Measurements from ENCODE around the gene SCAND1. TPM values are rescaled to one million over a fixed set of nuclear protein-coding genes. Genes with fewer than 3 reads are reported as not detected.
A peak's percentile ranks its signal among the peaks of the same experiment; 100 is the strongest.
"Not testable (repeated sequence)": the region's sequence is repeated elsewhere in the genome, so short reads cannot be mapped to it uniquely, and the experiment has no call there.

SCAND1 gene
- total RNA-seq, 1 donor from 2014 or later: 31.9 TPM

DNA sequence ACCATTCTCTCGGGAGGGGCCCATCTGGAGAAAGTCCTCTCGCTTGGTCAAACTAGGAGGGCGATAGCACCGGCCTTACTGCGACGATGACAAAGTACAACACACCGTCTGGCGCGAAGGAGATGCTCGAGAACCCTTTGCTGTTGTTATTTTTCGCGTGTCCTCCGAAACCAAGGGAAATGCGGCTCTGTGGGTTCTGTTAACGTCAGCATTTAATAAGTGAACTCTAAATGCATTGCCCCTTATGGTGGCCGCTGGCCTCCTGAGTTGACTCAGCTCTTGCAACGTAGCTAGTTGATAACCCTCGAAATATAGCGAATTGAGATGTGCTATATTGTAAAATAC, 577 bp upstream of the SCAND1 start:
- FAIRE-seq (no peak), DNase-seq (ENCODE audit: low read depth) (peak; percentile 44)
- TF ChIP-seq, protein P1, sequence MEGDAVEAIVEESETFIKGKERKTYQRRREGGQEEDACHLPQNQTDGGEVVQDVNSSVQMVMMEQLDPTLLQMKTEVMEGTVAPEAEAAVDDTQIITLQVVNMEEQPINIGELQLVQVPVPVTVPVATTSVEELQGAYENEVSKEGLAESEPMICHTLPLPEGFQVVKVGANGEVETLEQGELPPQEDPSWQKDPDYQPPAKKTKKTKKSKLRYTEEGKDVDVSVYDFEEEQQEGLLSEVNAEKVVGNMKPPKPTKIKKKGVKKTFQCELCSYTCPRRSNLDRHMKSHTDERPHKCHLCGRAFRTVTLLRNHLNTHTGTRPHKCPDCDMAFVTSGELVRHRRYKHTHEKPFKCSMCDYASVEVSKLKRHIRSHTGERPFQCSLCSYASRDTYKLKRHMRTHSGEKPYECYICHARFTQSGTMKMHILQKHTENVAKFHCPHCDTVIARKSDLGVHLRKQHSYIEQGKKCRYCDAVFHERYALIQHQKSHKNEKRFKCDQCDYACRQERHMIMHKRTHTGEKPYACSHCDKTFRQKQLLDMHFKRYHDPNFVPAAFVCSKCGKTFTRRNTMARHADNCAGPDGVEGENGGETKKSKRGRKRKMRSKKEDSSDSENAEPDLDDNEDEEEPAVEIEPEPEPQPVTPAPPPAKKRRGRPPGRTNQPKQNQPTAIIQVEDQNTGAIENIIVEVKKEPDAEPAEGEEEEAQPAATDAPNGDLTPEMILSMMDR (IDR thresholded peaks at IDR 0.05; ENCODE audit: insufficient read depth, low read length, severe bottlenecking): no peak
- Histone ChIP-seq H3K27me3 (ENCODE audit: control insufficient read depth, insufficient read depth, low read length) (no peaks in the 10 kb centered on the region), H3K36me3 (ENCODE audit: control insufficient read depth, insufficient read depth, low read length) (no peaks in the 10 kb centered on the region), H3K4me3 (ENCODE audit: low read depth, low read length) (peak overlapping the region; percentile 85)

DNA sequence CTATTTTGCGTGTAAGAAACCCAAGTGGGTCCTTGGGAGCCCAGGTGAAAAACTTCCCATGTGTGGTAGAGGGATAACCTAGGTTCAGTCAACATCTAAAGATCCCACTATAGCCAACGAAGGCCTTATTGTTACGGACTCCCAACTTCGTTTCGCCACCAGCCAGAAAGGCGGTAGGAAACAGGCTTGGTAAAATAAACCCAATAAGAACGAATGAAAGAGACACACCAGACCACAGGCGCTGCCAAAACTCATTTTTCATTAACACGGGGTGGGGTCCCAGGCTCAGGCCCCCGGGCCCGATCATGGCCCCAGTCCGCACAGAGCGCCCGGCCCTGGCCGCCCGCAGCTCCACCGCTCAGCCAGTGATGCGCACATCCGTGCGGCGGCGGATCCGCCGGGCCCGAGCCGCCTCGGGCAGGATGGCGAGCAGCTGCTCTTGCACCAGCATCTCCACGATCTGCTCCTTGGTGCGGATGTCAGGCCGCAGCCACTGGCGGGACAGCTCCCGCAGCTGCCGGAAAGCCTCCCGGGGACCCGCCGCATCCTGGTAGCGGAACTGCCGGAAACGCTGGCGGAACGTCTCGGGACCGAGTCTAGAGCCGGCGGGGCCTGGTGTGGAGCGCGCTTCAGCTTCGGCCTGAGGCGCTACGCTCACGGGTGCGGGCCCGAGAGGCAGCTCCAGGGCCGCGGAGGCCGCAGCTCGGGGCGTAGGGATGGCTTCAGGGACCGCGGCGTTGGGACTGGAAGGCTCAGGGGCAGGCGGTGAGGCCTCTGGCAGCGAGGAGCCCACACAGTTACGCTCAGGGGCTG, 709 bp downstream of the SCAND1 start:
- FAIRE-seq (no peak), DNase-seq (ENCODE audit: low read depth) (peak; percentile 19)
- no peaks in the 10 kb centered on the region for H3K36me3 ChIP-seq (ENCODE audit: control insufficient read depth, insufficient read depth, low read length)
- peak overlapping the region; percentile 85 for H3K4me3 ChIP-seq (ENCODE audit: low read depth, low read length)
- TF ChIP-seq, protein P1 (IDR thresholded peaks at IDR 0.05; ENCODE audit: insufficient read depth, low read length, severe bottlenecking): no peak
- H3K27me3 ChIP-seq (ENCODE audit: control insufficient read depth, insufficient read depth, low read length): no peaks in the 10 kb centered on the region

- DNase-seq (ENCODE audit: low read depth) (peak; percentile 27), FAIRE-seq (no peak)
- TF ChIP-seq, protein P1 (IDR thresholded peaks at IDR 0.05; ENCODE audit: insufficient read depth, low read length, severe bottlenecking): no peak
- Histone ChIP-seq H3K27me3 (ENCODE audit: control insufficient read depth, insufficient read depth, low read length) (no peaks in the 10 kb centered on the region), H3K36me3 (ENCODE audit: control insufficient read depth, insufficient read depth, low read length) (peaks cover 2% of the 10 kb centered on the region), H3K4me3 (ENCODE audit: low read depth, low read length) (peak overlapping the region; percentile 85)
Measured at GRCh38 chr20:35952480-35953386, 1.6 kb downstream of the SCAND1 start.

GRCh38 chr20:35952080-35952479, 2.2 kb downstream of the SCAND1 start:
- not testable (repeated sequence) for H3K36me3 ChIP-seq (ENCODE audit: control insufficient read depth, insufficient read depth, low read length); H3K4me3 ChIP-seq (ENCODE audit: low read depth, low read length); FAIRE-seq; H3K27me3 ChIP-seq (ENCODE audit: control insufficient read depth, insufficient read depth, low read length); DNase-seq (ENCODE audit: low read depth)

GRCh38 chr20:35950093-35950492, 4.2 kb downstream of the SCAND1 start:
- Histone ChIP-seq H3K27me3 (ENCODE audit: control insufficient read depth, insufficient read depth, low read length) (no peaks in the 10 kb centered on the region), H3K36me3 (ENCODE audit: control insufficient read depth, insufficient read depth, low read length) (peaks cover 2% of the 10 kb centered on the region), H3K4me3 (ENCODE audit: low read depth, low read length) (no peak overlapping the region)
- DNase-seq (ENCODE audit: low read depth) (no peak), FAIRE-seq (no peak)
- TF ChIP-seq, protein P1 (IDR thresholded peaks at IDR 0.05; ENCODE audit: insufficient read depth, low read length, severe bottlenecking): no peak

- no peaks in the 10 kb centered on the region for H3K27me3 ChIP-seq (ENCODE audit: control insufficient read depth, insufficient read depth, low read length)
- no peak overlapping the region for H3K4me3 ChIP-seq (ENCODE audit: low read depth, low read length)
- DNase-seq (ENCODE audit: low read depth) (no peak), FAIRE-seq (no peak)
- TF ChIP-seq, protein P1 (IDR thresholded peaks at IDR 0.05; ENCODE audit: insufficient read depth, low read length, severe bottlenecking): no peak
- H3K36me3 ChIP-seq (ENCODE audit: control insufficient read depth, insufficient read depth, low read length): peaks cover 2% of the 10 kb centered on the region
Measured at GRCh38 chr20:35947907-35948306, 6.4 kb downstream of the SCAND1 start.
